HG02870 (cell line): ENCODE results near the gene ATP6V1G1.

Experiments
- ATAC-seq: cut with Tn5 transposase; IDR thresholded peaks from one replicate; pipeline ENCODE4 v1.9.1; 2021; ENCODE audit warnings: mild to moderate bottlenecking, moderate library complexity; ENCODE audit not compliant: unreplicated experiment

ATP6V1G1 gene

DNA sequence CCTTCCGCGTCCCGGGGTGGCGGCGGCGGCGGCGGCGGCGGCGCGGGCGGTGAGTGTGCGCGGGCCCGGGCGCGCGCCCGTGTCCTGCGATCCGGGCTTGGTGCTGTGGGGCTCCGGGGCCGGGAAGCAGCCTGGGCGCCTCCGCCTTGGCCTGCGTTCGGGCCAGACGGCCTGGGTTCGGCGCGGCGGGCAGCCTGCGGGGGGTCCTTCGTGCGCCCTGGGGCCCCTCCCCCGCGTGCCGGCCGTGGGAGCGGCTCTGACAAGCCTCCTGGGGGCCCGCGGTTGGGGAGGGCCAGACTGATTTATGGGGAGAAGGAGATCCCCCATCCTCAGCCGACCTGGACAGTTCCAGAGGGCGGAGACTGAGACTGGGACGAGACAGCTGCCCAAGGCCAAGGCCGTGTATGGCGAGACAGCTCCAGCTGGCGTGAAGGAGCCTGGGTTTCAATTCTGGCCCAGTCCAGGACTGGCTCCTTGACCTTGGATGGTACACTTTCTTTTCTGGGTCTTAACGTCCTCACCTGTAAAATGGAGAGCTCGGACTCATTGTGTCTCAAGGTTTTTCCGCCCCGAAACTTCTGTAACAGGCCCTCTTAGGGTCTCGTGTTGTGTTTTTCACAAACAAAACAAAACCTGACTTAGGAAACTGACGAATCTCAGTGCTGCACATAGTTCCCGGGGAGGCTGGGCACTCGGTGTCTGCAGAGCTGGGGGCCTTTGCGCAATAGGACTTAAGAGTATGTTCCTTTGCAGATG, 24.1 kb downstream of the ATP6V1G1 start:
- peak; percentile 27 for ATAC-seq

DNA sequence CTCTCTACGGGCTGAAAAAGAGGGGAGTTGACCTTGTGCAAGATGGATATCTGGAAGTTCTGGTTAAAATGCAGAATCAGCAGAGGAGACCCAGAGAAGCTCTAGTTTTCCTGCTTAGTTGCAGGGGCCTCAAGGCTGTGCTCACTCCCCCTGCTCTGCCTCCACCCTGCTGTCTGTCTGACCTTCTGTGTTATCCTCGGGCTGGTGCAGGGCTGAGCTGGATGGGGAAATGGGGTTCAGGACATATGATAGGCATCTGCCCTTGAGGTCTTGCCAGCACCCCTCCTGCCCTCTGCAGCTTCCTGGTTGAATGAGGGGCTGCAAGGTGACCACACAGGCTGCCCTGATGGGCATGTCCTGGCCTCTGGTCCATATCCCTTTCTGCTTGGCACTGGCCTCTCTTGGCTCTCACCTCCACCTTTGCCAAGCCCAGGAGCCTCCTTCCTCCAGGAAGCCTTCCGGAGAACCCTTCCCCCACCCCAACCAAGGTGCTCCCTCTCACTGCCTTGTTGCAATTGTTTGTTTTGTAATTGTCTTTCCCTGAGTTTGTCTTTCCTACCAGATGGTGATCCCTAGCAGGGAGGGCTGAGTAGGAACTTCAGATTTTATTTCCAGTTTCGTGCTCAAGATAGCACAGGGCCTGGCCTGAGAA, 24.8 kb downstream of the ATP6V1G1 start:
- no peak for ATAC-seq

DNA sequence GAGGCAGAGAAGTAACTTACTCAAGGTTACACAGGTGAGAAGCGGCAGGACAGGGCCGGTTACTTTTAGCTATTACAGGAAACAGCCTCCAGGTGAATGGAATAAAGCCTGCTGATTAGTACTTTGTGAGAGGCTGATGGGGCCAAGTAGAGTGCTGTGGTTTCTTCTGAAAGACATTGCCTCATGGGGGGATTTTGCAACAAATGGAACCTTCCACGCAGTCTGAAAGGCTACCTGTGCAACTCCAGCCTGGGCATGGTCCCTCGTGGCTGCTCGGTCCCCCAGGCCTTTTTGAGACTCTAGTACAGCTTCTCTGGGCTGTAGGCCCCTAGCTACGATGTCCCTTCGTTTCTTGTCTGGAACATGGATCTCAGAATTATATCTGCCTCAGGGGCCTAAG, 25.5 kb downstream of the ATP6V1G1 start:
- no peak for ATAC-seq

DNA sequence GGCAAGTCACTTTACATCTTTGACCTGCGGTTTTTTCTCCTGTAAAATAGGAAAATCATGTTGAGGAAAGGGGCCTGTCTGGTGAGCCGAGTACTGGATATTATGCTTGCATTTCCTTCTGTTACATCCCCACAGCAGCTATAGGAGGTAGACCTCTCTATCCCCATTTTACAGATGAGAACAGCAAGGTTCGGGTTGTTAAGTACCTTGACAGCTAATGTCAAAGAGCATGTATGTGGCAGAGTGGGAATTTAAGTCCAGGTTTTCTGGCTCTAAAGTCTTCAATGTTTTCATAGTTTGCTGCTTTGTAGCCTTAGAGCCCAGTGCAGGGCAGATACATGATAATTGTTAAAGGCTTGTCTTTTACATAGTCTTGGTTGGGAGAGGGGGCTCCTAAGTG, 26.4 kb downstream of the ATP6V1G1 start:
- ATAC-seq: no peak

DNA sequence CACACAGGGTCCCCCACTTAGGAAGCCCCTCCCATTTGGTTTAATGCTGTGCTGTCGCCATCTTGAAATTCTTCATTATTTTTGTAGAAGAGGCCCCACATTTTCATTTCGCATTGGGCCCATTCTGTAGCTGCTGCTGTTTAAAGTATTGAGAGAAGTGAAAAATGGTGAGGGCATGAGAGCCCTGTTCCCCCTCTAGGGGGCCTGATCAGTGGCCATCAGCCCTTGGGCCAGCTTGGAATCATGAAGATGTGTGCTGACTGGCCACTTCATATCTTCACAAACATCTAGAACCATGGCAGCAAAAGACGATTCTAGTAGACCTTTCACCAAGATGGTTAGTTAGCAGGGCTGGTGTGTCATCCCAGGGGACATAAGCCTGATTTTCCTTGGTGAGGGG, 26.8 kb downstream of the ATP6V1G1 start:
- ATAC-seq: no peak

DNA sequence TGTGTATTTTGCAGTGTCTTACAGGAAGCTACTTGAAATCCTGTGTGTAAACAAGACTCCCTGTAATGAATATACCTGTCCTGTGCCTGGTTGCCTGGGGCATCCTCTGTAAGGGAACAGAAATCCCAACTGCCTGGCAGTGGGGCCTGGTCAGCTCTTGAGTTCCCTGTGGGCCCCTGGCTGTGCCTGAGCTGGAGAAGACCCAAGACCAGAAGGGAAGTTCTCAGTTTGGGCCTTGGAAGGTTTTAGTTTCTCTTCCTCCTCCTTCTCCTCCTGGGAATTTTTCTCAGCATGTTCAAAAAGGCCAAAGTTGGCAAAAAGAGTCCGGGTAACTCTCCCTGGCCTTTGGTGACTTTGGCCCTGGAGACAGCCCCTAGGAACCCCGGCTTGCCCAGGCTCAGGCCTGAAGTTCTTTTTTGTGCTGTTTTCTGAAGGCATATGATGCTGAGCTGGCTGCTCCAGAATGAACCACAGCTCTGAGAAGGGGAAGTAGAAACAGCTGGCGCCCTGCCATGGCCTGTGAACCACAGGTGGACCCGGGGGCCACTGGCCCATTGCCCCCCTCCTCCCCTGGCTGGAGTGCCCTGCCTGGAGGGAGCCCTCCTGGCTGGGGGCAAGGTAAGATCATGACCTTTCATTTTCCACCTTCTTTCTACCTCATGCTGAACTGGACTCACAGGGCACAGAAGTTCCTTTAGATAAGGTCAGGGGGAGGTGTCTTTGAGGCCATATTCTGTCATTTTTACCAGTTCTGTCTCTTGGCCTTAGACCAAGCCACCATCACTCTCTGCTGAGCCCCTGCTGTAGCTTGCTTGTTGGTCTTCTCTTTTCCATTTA, 29.3 kb downstream of the ATP6V1G1 start:
- ATAC-seq: peak; percentile 63

DNA sequence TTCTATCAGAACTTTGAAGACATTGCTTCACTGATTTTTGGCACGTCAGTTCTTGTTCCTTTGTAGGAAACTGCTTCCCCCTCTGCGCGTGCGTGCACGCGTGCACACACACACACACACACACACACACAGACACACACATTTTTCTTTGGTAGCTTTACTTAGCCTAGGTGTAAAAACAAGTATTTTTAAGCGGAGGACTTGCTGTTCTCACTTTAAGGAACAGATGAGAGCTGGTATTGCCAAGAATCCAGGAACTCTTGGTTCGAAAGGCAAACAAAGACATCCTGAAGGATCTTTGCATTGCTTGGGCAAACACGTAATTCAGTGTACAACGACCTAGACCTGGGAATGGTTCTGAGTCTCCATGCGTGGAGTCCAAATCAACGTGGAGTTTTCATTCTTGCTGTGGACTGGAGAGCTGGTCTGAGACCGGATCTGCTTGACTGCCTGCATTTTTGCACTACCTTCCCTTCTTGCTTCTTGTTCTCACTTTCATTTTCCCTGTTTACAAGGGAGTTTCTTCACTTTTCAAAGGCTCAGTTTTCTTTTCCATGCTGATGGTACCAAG, 31.7 kb downstream of the ATP6V1G1 start:
- no peak for ATAC-seq

DNA sequence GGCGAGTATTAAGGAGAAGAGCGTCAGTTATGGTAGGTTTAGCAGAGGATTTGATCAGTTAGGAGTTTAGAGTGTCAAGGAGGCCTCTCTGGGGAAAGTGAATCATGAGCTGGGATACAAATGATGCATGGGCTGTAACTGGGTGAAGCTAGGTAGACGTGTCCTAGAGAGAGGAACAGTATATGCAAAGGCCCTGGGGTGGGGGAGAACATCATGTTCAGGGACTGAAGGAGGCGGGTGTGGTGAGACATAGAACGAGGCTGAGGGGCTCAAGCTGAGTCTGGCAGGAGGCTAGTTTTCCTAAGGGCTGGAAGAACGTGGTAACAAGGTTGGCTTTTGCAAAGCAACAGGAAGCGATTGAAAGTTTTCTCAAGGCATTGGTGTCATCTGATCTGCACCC, 34.0 kb downstream of the ATP6V1G1 start:
- no peak for ATAC-seq

DNA sequence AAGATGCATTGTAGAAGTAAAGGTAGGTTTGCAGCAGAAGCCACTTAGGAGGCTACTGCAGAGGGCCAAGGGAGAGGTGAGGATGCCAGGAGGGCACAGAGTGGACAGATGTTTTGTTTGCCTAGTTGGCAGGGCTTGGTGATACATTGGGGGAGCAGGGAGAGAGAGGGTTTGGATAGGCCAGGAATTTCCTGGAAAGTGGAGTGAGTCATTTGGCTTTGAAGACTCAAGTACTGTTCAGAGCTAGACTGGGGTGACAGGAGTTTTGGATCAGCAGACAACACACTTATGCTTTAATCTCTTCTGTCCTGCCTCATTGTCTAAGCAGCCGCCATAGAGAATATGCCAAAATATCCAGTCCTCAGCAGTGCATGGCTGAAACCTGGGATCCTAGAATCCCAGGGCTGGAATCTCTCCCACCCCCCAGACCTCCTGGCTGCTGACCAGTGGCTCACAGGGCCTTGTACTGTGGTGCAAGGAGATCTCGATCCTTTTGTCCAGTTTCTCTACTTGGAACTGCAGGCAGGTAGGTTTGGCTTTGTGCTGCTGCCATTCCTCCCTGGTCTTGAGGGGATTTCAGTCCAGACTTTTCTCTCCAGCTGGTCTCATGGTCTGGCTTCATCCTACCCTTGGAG, 34.5 kb downstream of the ATP6V1G1 start:
- ATAC-seq: no peak

DNA sequence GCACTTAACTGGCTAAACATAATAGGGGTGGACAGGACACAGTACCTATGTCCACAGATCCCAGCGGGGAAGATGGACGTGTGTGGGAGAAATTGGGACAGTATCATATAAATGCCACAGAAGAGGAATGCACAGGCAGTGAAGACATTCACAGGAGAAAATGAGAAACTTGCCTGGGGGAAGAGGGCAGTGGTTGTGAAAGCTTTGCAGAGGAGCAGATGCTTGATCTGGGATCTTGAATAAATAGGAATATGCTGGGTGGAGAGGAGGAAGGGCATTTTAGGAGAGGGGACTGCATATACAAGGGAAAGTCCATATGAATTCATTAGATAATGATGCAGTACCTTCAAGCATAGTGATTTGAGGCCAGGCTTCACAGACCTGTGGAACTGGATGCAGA, 37.1 kb downstream of the ATP6V1G1 start:
- no peak for ATAC-seq

DNA sequence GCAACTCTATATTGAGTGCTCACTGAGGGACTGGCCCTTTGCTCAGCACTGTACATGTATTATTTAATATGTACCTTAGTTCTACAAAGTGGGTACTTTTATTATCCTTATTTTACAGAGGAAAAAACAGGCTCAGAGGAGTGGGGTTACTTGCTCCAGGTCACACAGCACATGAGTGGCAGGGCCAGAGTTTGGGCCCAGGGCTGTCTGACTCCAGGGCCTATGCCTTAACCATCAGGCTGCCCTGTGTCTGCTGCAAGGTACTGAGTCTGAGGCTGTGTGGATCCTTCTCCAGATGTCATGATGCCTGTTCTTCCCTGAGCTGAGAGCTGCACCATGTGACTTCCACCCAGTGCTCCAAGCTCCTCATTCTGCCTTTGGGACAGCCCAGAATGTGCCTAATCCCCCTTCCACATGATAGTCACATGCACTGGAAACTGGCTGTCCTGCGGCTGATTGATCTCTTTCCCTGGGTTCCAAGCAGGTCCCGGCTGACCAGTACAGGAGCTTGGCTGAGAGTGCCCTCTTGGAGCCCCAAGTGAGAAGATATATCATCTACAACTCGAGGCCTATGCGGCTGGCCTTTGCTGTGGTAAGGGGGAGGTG, 38.9 kb downstream of the ATP6V1G1 start:
- ATAC-seq: no peak

DNA sequence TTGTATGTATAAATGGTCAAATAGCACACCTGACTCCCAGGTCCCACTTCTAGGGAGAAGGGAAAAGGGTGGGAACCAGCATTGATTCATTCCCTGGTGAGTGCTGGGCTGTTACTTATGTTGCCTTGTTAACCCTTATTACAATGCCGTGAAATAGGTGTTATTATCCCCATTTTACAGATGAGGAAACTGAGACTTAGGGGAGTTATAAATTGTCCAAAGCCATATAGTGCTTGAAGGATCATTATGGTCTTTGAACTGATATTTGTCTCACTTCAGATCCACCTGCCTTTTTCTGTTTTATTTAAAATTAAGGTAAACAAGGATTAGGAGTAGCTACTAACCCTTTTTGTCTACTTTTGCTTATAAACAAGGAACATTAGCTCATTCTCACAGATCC, 40.0 kb downstream of the ATP6V1G1 start:
- no peak for ATAC-seq

DNA sequence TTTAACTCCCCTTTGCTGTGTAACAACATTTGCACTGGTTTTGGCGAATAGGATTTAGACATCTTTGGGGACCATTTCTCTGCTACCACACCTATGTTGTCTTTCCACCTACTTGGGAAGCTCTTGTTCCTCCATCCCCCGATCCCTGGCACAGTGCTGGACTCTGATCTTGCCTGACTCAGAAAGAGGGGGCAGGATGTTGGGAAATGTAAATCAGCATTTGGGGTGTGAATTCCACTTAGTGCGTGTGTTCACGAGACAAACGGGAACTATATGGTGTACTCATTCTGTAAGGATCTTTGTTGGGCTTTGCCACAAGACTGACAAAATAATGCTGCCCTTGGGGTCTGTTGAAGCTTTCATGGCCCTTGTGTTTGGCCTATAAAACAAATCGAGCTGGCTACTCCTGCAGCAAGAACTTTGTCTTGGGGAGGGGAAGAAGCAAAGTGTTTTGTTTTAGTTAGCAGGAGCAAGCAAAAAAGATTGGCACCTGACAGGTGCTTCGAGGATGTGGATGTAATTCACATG, 42.1 kb downstream of the ATP6V1G1 start:
- ATAC-seq: no peak

DNA sequence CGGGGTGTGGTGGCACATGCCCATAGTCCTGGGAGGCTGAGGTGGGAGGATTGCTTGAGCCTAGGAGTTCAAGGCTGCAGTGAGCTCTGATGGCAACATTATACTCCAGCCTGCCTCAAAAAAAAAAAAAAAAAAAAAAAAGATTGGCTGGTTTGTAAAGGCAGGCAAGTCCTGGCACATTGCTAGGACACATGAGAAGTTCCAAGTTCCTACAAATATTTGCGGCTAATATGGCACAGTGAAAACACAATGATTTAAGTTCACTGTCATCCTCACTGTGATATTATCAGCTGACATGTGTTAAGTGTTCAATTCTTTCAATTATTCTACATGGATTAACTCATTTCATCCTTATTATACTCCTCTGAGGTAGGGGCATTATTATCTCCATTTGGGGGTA, 43.6 kb downstream of the ATP6V1G1 start:
- no peak for ATAC-seq

DNA sequence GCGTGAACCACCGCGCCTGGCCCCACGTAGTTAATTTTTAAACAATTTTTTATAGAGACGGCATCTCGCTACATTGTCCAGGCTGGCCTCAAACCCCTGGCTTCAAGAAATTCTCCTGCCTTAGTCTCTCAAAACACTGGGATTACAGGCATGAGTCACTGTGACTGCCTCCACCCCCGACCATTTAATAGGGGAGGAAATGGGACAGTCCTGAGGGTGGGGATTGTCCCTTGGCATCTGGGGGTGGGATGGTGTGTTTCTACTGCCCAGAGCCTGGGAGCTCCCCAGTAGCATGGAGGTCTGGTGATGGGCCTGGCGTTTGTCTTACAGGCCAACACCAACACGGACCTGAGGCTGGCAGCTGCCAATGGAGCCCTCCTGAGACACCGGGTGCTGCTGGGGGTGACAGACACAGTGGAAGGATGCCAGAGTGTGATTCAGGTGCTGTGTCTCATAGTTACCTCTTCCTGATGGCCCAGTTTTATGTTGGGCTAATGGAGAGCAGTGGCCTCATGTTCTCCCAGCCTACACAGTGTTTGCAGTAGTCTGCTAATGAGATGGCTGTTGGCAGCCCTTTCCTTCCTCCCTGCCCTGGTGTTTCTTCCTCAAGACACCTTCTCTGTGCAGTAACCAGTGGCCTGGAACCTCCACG, 46.0 kb downstream of the ATP6V1G1 start:
- ATAC-seq: no peak

DNA sequence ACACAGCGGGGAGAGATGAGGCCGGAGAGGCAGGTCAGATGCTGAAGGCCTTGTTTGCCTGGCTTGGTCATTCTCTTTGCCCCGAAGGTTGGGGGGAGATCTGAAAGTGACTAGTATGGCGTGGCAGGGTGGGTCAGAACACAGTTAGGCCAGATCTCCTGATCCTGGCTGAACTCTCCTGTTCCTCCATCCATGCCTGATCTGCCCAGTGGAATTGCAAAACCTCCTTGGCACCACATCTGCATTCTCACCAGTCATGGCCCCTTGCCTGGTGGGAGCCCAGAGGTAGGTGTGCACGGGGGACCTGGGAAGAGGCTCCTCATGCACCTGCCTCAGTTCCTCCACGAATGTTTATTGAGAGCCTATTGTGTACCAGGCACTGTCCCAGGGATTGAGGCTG, 46.8 kb downstream of the ATP6V1G1 start:
- ATAC-seq: no peak

DNA sequence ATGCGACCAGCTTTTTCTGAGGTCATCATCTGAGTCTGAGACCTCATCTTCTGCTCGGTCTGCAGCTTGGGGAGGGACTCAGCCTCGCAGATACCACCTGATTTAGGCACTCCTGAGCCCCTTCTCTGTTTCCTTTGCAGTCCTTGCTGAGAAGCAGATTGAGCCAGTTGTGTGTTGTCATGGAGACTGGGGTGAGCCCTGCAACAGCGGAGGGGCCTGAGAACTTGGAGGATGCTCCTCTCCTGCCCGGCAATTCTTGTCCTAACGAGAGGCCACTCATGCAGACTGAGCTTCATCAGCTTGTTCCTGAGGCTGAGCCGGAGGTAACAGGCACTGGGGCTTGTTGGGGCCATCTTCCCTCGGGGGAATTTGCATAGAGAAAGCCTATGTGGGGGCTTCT, 50.8 kb downstream of the ATP6V1G1 start:
- no peak for ATAC-seq

DNA sequence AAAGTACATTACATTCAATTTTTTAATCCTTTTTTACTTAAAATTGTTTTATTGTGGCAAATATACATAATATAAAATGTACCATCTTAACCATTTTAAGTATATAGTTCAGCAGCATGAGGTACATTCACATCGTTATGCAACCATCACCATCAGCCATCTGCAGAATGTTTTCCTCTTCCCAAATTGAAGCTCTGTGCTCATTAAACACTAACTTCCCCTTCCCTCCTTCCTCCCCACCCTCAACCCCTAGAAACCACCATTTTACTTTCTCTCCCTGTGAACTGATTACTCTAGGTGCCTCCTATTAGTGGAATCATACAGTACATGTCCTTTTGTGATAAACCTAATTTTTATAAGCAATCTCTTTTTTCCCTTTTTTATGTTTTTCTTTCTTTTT, 54.4 kb downstream of the ATP6V1G1 start:
- ATAC-seq: no peak

DNA sequence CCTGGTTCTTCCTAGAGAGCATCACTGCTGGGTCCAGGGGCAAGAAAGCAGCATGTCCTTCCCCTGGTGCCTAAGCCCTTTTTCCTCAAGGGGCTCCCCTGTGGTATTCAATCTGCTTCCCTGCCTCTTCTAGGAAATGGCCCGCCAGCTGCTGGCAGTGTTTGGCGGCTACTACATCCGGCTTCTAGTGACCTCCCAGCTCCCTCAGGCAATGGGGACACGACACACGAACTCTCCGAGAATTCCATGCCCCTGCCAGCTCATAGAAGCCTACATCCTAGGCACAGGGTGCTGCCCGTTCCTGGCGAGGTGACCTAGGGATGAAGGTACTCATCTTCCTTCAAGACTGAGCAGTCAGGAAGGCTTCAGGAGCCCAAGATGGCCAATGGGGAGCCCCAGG, 55.4 kb downstream of the ATP6V1G1 start:
- ATAC-seq: no peak

DNA sequence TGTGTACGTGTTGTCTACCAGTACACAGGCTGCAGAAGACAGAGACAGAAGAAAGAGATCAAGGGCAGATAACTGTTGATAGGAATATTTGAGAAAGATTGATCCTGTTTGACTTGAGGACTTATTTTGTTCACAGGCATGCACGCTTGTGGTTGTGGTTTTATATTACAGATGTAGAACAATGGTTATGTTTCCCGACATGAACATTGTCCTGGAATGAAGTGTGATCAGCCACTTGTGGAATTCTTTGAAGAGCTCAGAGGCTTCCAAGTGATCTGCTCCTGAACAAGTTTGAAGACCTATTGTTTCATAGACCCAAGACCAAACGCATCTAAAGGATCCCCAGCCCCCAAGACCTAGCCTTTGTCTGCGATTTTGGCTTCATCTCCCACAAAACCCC, 56.3 kb downstream of the ATP6V1G1 start:
- no peak for ATAC-seq
